IPS DF 6.9 (cell line): ENCODE measurements around the gene ZNF267.
"Not testable (repeated sequence)": the region's sequence is repeated elsewhere in the genome, so short reads cannot be mapped to it uniquely, and the experiment has no call there.

Experiments
- DNase-seq: peaks from one replicate; pipeline ENCODE4 v3.0.0-alpha.2; 2013; ENCODE audit warnings: low read depth, low spot score
- H3K27ac ChIP-seq: one replicate; pipeline ENCODE4 v1.5.1; 2013; ENCODE audit warnings: low read length, control low read depth
- H3K27me3 ChIP-seq: 2 replicates; pipeline ENCODE4 v1.6.1; 2013; ENCODE audit warnings: mild to moderate bottlenecking, low read length; ENCODE audit not compliant: control insufficient read depth, insufficient read depth
- H3K36me3 ChIP-seq: 2 replicates; pipeline ENCODE4 v1.6.1; 2013; ENCODE audit warnings: low read length; ENCODE audit not compliant: control insufficient read depth, insufficient read depth
- H3K4me1 ChIP-seq: 2 replicates; pipeline ENCODE4 v1.6.1; 2013; ENCODE audit warnings: low read length; ENCODE audit not compliant: control insufficient read depth, insufficient read depth
- H3K4me3 ChIP-seq: 2 replicates; pipeline ENCODE4 v1.5.1; 2013; ENCODE audit warnings: mild to moderate bottlenecking, low read length
- H3K9me3 ChIP-seq: 2 replicates; pipeline ENCODE4 v1.6.1; 2013; ENCODE audit warnings: low read length, inconsistent platforms; ENCODE audit not compliant: control insufficient read depth, insufficient read depth
- WGBS: extraction: QIAGEN DNeasy Blood & Tissue Kit; methylation state at CpG from one replicate; pipeline ENCODE4 v1.1.7; 2013; ENCODE audit warnings: mixed read lengths, missing lambda C conversion rate; ENCODE audit not compliant: insufficient read length, insufficient coverage; 5-methylcytosine and 5-hydroxymethylcytosine counted together

ZNF267 gene

GRCh38 chr16:31873556-31874365 lies at the start of gene ZNF267:
TSS of gene ZNF267 (plus strand) at chr16:31873807. CDS start at chr16:31873967, 160 bp downstream.
- Histone ChIP-seq H3K36me3 (peaks cover 2% of the 10 kb centered on the region; the same call in 1 of the 2 replicates), H3K27me3 (no peaks in the 10 kb centered on the region), H3K9me3 (no peaks in the 10 kb centered on the region), H3K4me3 (peak within 1 kb of the TSS; percentile 66), H3K27ac (no peak within 1 kb of the TSS), H3K4me1 (no peaks in the 10 kb centered on the region)
- peak; percentile 70 for DNase-seq
- WGBS: no CpG with 5 or more reads among the region's 57 CpGs

DNA sequence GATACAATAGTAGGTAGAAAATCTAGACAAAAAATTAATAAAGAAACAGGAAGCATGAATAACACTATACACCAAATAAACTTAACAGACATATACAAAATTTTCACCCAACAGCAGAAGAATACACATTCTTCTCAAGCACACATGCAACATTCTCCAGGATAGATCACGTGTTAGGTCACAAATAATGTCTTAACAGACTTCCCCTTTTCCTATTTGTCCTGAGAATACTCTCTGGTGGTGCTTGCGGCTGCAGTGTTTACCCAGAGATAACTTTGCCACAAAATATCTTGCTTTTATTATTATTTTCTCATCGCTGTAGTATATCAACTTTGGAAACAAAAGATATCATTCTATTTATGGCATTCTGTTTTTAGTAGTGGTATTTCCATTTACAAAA lies 40.6 kb upstream of the ZNF267 start:
- H3K4me3 ChIP-seq: no peak overlapping the region
- peaks cover 7% of the 10 kb centered on the region for H3K9me3 ChIP-seq
- H3K36me3 ChIP-seq: no peaks in the 10 kb centered on the region
- WGBS: no CpG with 5 or more reads among the region's 3 CpGs
- DNase-seq: no peak
- H3K27ac ChIP-seq: no peak overlapping the region
- H3K27me3 ChIP-seq: no peaks in the 10 kb centered on the region
- no peaks in the 10 kb centered on the region for H3K4me1 ChIP-seq

DNA sequence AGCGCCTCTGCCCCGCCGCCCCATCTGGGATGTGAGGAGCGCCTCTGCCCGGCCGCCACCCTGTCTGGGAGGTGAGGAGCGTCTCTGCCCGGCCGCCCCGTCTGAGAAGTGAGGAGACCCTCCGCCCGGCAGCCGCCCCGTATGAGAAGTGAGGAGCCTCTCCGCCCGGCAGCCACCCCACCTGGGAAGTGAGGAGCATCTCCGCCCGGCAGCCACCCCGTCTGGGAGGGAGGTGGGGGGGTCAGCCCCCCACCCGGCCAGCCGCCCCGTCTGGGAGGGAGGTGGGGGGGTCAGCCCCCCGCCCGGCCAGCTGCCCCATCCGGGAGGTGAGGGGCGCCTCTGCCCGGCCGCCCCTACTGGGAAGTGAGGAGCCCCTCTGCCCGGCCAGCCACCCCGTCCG lies 37.2 kb upstream of the ZNF267 start:
- DNase-seq, H3K27me3 ChIP-seq, H3K4me3 ChIP-seq, H3K9me3 ChIP-seq, H3K27ac ChIP-seq, H3K36me3 ChIP-seq, H3K4me1 ChIP-seq: not testable (repeated sequence)
- WGBS: no CpG with 5 or more reads among the region's 31 CpGs

GRCh38 chr16:31842864-31843263 lies 30.7 kb upstream of the ZNF267 start:
- no peaks in the 10 kb centered on the region for H3K4me1 ChIP-seq
- H3K4me3 ChIP-seq: no peak overlapping the region
- DNase-seq: no peak
- H3K36me3 ChIP-seq: no peaks in the 10 kb centered on the region
- no peak overlapping the region for H3K27ac ChIP-seq
- no CpG with 5 or more reads among the region's 7 CpGs for WGBS
- peaks cover 2% of the 10 kb centered on the region for H3K9me3 ChIP-seq
- no peaks in the 10 kb centered on the region for H3K27me3 ChIP-seq

GRCh38 chr16:31848572-31848971 lies 25.0 kb upstream of the ZNF267 start:
- not testable (repeated sequence) for H3K36me3 ChIP-seq, DNase-seq, H3K27me3 ChIP-seq, H3K4me1 ChIP-seq, H3K27ac ChIP-seq, H3K4me3 ChIP-seq, H3K9me3 ChIP-seq
- no CpG with 5 or more reads among the region's 2 CpGs for WGBS

- H3K9me3 ChIP-seq: no peaks in the 10 kb centered on the region
- DNase-seq: no peak
- no peak overlapping the region for H3K27ac ChIP-seq
- no peaks in the 10 kb centered on the region for H3K27me3 ChIP-seq
- H3K4me1 ChIP-seq: no peaks in the 10 kb centered on the region
- H3K36me3 ChIP-seq: no peaks in the 10 kb centered on the region
- no peak overlapping the region for H3K4me3 ChIP-seq
- WGBS: no CpG with 5 or more reads among the region's 2 CpGs
Measured at GRCh38 chr16:31853291-31853690, 20.3 kb upstream of the ZNF267 start.

DNA sequence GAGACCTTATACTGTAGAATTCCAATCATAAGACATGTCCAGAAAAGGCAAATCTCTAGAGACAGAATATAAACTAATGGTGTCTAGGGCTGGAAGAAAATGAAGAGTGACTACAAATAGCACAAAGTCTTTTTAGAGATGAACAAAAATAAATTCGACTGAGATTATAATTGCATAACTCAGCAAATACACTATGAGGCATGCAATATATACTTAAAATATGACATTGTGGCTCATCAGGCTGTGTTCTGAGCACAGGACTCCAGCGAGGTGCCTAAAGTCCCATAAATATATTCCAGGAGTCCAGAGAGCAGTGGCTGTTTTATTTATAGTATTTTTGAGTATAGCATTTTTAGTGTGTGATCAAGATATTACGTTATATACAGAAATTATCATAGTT lies 13.1 kb upstream of the ZNF267 start:
- H3K9me3 ChIP-seq: no peaks in the 10 kb centered on the region
- H3K27ac ChIP-seq: no peak overlapping the region
- no peaks in the 10 kb centered on the region for H3K27me3 ChIP-seq
- H3K4me1 ChIP-seq: no peaks in the 10 kb centered on the region
- WGBS: no CpG with 5 or more reads among the region's 3 CpGs
- H3K4me3 ChIP-seq: no peak overlapping the region
- DNase-seq: no peak
- no peaks in the 10 kb centered on the region for H3K36me3 ChIP-seq

DNA sequence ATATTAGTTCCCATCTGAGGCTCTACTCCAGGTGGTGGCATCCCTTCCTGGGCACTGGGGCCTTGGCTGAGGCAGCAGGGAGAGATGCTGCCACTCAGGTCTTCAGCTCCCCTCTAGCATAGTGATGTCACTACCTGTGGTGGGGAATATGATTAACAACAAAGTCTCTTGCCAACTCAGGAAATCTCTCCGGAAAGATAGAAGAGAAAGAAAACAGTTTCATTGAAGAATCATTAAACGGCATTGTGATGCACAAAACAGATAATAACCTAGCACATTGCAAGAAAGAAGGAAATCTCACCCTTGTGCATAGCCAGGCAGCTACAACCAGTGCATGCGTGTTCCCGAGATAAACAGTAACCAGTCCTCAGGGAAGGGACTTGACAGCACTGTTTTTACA lies 12.2 kb upstream of the ZNF267 start:
- H3K9me3 ChIP-seq: no peaks in the 10 kb centered on the region
- DNase-seq: no peak
- H3K27me3 ChIP-seq: no peaks in the 10 kb centered on the region
- H3K36me3 ChIP-seq: no peaks in the 10 kb centered on the region
- no peak overlapping the region for H3K4me3 ChIP-seq
- no peaks in the 10 kb centered on the region for H3K4me1 ChIP-seq
- WGBS: no CpG with 5 or more reads among the region's 4 CpGs
- no peak overlapping the region for H3K27ac ChIP-seq

- H3K4me1 ChIP-seq: no peaks in the 10 kb centered on the region
- H3K4me3 ChIP-seq: no peak overlapping the region
- no CpG with 5 or more reads among the region's 3 CpGs for WGBS
- no peaks in the 10 kb centered on the region for H3K9me3 ChIP-seq
- H3K27me3 ChIP-seq: no peaks in the 10 kb centered on the region
- no peak overlapping the region for H3K27ac ChIP-seq
- DNase-seq: no peak
- no peaks in the 10 kb centered on the region for H3K36me3 ChIP-seq
Measured at GRCh38 chr16:31862761-31863160, 10.8 kb upstream of the ZNF267 start.

DNA sequence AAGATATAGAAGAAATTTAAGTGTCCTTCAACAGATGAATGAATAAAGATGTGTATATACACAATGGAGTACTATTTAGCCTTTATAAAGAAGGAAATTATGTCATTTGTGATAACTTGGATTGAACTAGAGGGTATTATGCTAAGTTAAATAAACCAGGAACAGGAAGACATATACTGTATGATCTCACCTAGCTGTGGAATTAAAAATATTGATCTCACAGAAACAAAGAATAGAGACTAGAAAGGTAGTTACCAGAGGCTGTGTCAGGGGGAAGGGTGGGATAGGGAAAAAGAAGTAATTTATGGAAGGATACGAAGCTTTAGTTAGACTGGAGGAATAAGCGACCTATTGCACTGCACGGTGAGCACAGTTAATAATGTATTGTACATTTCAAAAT lies 5.4 kb upstream of the ZNF267 start:
- H3K27me3 ChIP-seq: no peaks in the 10 kb centered on the region
- no peak overlapping the region for H3K27ac ChIP-seq
- H3K9me3 ChIP-seq: no peaks in the 10 kb centered on the region
- WGBS: no CpG with 5 or more reads among the region's 3 CpGs
- no peaks in the 10 kb centered on the region for H3K36me3 ChIP-seq
- no peak for DNase-seq
- H3K4me1 ChIP-seq: no peaks in the 10 kb centered on the region
- no peak overlapping the region for H3K4me3 ChIP-seq

DNA sequence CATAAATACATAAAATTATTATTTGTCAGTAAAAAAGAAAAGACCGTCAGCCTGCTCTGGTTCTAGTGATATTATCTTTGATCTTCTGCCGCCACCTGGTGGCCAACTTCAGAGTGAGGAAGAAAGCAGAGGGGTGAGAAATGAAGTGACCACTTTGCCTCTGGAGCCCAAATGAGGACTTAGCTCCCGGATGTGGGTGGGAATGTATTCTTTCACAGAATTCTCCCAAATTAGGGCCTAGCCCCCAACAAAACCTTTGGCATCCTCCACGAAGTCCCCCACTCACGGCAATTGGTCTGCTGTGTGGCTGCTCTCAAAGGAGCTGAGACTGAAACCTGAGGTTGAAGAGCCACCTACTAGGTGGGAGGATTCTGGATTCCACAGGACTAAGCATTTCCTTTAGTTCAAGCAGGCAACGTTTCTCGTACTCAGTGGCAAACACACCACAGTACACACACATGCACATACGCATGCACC lies 4.9 kb upstream of the ZNF267 start:
- H3K4me1 ChIP-seq: no peaks in the 10 kb centered on the region
- H3K4me3 ChIP-seq: no peak overlapping the region
- no peak overlapping the region for H3K27ac ChIP-seq
- H3K27me3 ChIP-seq: no peaks in the 10 kb centered on the region
- DNase-seq: peak; percentile 43
- no peaks in the 10 kb centered on the region for H3K36me3 ChIP-seq
- no peaks in the 10 kb centered on the region for H3K9me3 ChIP-seq
- WGBS: no CpG with 5 or more reads among the region's 8 CpGs
